NCI-H748 (cell line): ENCODE measurements around the gene AFAP1L1.

Source experiments
- DNase-seq: peaks from one replicate; lab custom pipeline; 2025; ENCODE audit not compliant: unreplicated experiment; lab: John Stamatoyannopoulos, UW

The AFAP1L1 gene

GRCh38 chr5:149344151-149344550 is 72.5 kb downstream of the AFAP1L1 start:
- no peak for DNase-seq

GRCh38 chr5:149345147-149345891 is 73.7 kb downstream of the AFAP1L1 start, which contains the start of gene GRPEL2:
GRPEL2 (plus strand) TSS chr5:149345499; CDS start chr5:149345540, 41 bp downstream.
- peak; percentile 99 for DNase-seq

- peak; percentile 35 for DNase-seq
Observed at GRCh38 chr5:149345892-149346222, 74.2 kb downstream of the AFAP1L1 start.

- no peak for DNase-seq
Observed at GRCh38 chr5:149348518-149348917, 76.9 kb downstream of the AFAP1L1 start.

- no peak for DNase-seq
Observed at GRCh38 chr5:149349382-149349781, 77.7 kb downstream of the AFAP1L1 start.

- DNase-seq, result no peak
Observed at GRCh38 chr5:149352169-149352568, 80.5 kb downstream of the AFAP1L1 start.

GRCh38 chr5:149353911-149354310 is 82.3 kb downstream of the AFAP1L1 start:
- no peak for DNase-seq

- no peak for DNase-seq
Observed at GRCh38 chr5:149355688-149356087, 84.0 kb downstream of the AFAP1L1 start.

- DNase-seq, result no peak
Observed at GRCh38 chr5:149356391-149356790, 84.7 kb downstream of the AFAP1L1 start.

- peak; percentile 97 for DNase-seq
Observed at GRCh38 chr5:149357370-149358293, 86.0 kb downstream of the AFAP1L1 start, which contains the start of gene PCYOX1L. PCYOX1L (plus strand) TSS chr5:149358046; CDS start chr5:149358069, 23 bp downstream.

- DNase-seq, result peak; percentile 71
Observed at GRCh38 chr5:149358294-149358651, 86.6 kb downstream of the AFAP1L1 start.

GRCh38 chr5:149358868-149359495 is 87.3 kb downstream of the AFAP1L1 start:
- no peak for DNase-seq

GRCh38 chr5:149360272-149360671 is 88.6 kb downstream of the AFAP1L1 start:
- DNase-seq, result no peak

- no peak for DNase-seq
Observed at GRCh38 chr5:149362541-149362940, 90.9 kb downstream of the AFAP1L1 start.

- DNase-seq, result no peak
Observed at GRCh38 chr5:149363358-149363757, 91.7 kb downstream of the AFAP1L1 start.

- DNase-seq, result no peak
Observed at GRCh38 chr5:149363936-149364335, 92.3 kb downstream of the AFAP1L1 start.

GRCh38 chr5:149364719-149365118 is 93.1 kb downstream of the AFAP1L1 start:
- no peak for DNase-seq

- no peak for DNase-seq
Observed at GRCh38 chr5:149365418-149365817, 93.8 kb downstream of the AFAP1L1 start.

- DNase-seq, result no peak
Observed at GRCh38 chr5:149366169-149366729, 94.6 kb downstream of the AFAP1L1 start.

- peak; percentile 84 for DNase-seq
Observed at GRCh38 chr5:149367249-149367971, 95.8 kb downstream of the AFAP1L1 start.
